DND-41 (cell line): ENCODE data around the gene PPP2R2B.

Experiments used
- ATAC-seq: fragments of 200-7000 bp; cut with Tn5 transposase; 3 replicates; pipeline ENCODE4 v1.9.1; 2021; ENCODE audit warnings: low read depth; ENCODE audit not compliant: insufficient read depth
- DNase-seq: peaks from one replicate; pipeline ENCODE4 v3.0.0-alpha.2; 2020
- H2AFZ ChIP-seq: 2 replicates; pipeline ENCODE4 v1.6.0; 2012; ENCODE audit warnings: low read depth, low read length
- H3K27ac ChIP-seq: 2 replicates; pipeline ENCODE4 v1.5.1; 2012; ENCODE audit warnings: low read length, inconsistent platforms
- H3K27me3 ChIP-seq: fragments of 200-600 bp; sonication (generic); 2 replicates; pipeline ENCODE4 v1.6.0; 2012; ENCODE audit warnings: low read length, mild to moderate bottlenecking, inconsistent platforms; ENCODE audit not compliant: insufficient read depth, poor library complexity
- H3K36me3 ChIP-seq: 2 replicates; pipeline ENCODE4 v1.5.1; 2012; ENCODE audit warnings: low read length, inconsistent platforms; ENCODE audit not compliant: insufficient read depth
- H3K4me1 ChIP-seq: 2 replicates; pipeline ENCODE4 v1.5.1; 2012; ENCODE audit warnings: mild to moderate bottlenecking, low read length; ENCODE audit not compliant: insufficient read depth
- H3K4me2 ChIP-seq: 2 replicates; pipeline ENCODE4 v1.6.0; 2012; ENCODE audit warnings: mild to moderate bottlenecking, moderate library complexity, low read length, inconsistent platforms; ENCODE audit not compliant: insufficient read depth
- H3K4me3 ChIP-seq, 2 experiments: fragments of 200-600 bp in 1 of 2; shearing (Covaris generic) in 1 of 2; 2 replicates each; pipeline ENCODE4 v1.5.1; 2012 to 2016; ENCODE audit warnings: inconsistent platforms in 2 of 2, low read length in 2 of 2, mild to moderate bottlenecking in 2 of 2, low read depth in 1 of 2, moderate library complexity in 1 of 2
- H3K79me2 ChIP-seq: 2 replicates; pipeline ENCODE4 v1.6.0; 2012; ENCODE audit warnings: low read length, inconsistent platforms; ENCODE audit not compliant: insufficient read depth
- H3K9ac ChIP-seq: 2 replicates; pipeline ENCODE4 v1.6.0; 2012; ENCODE audit warnings: low read depth, mild to moderate bottlenecking, inconsistent platforms, low read length, moderate library complexity
- H3K9me3 ChIP-seq: 2 replicates; pipeline ENCODE4 v1.5.1; 2012; ENCODE audit warnings: low read length, moderate library complexity, mild to moderate bottlenecking, inconsistent platforms; ENCODE audit not compliant: insufficient read depth, severe bottlenecking
- H4K20me1 ChIP-seq: 2 replicates; pipeline ENCODE4 v1.6.0; 2012; ENCODE audit warnings: low read length; ENCODE audit not compliant: insufficient read depth
- EZH2 ChIP-seq: IDR thresholded peaks from 3 replicates; pipeline ENCODE4 v1.6.1; 2012; ENCODE audit warnings: borderline replicate concordance, low read depth, mild to moderate bottlenecking, moderate library complexity, low read length, inconsistent platforms; ENCODE audit not compliant: severe bottlenecking
- TF ChIP-seq, protein P1 (sequence below): IDR thresholded peaks from 2 replicates; pipeline ENCODE4 v1.5.1; 2012; ENCODE audit warnings: borderline replicate concordance, low read length, moderate library complexity, mild to moderate bottlenecking; ENCODE audit not compliant: poor library complexity, severe bottlenecking; ENCODE audit errors: extremely low read depth

PPP2R2B gene

DNA sequence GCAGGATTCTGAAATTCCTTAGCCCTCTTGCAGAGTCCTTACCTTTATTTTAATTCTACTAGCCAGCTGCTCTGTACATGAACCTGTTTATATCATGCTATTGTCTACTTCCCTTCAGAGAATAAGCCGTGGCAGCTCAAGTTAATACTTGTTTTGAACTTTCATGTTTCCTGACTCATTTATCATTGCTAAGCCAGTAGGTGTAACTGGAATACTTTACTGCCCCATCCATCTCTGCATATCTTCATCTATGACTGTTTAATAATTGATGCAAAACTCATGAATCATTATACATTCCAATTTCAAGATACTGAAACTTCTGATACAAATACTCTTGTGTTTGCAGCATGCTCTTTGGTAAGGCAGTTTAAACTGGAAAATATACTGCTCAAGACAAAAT, 174.7 kb downstream of the PPP2R2B start:
- Histone ChIP-seq H3K4me2 (no peak overlapping the region), H3K9me3 (no peaks in the 10 kb centered on the region), H3K27ac (no peak overlapping the region), H3K36me3 (no peaks in the 10 kb centered on the region), H2AFZ (no peak overlapping the region), H3K4me1 (no peaks in the 10 kb centered on the region), H3K4me3 (no peak overlapping the region), H3K27me3 (peaks cover 6% of the 10 kb centered on the region), H3K9ac (no peak overlapping the region), H4K20me1 (no peaks in the 10 kb centered on the region), H3K79me2 (no peaks in the 10 kb centered on the region)
- no peak for DNase-seq
- ATAC-seq, result no peak
- TF ChIP-seq EZH2, result no peak
- TF ChIP-seq, protein P1, sequence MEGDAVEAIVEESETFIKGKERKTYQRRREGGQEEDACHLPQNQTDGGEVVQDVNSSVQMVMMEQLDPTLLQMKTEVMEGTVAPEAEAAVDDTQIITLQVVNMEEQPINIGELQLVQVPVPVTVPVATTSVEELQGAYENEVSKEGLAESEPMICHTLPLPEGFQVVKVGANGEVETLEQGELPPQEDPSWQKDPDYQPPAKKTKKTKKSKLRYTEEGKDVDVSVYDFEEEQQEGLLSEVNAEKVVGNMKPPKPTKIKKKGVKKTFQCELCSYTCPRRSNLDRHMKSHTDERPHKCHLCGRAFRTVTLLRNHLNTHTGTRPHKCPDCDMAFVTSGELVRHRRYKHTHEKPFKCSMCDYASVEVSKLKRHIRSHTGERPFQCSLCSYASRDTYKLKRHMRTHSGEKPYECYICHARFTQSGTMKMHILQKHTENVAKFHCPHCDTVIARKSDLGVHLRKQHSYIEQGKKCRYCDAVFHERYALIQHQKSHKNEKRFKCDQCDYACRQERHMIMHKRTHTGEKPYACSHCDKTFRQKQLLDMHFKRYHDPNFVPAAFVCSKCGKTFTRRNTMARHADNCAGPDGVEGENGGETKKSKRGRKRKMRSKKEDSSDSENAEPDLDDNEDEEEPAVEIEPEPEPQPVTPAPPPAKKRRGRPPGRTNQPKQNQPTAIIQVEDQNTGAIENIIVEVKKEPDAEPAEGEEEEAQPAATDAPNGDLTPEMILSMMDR, result no peak

DNA sequence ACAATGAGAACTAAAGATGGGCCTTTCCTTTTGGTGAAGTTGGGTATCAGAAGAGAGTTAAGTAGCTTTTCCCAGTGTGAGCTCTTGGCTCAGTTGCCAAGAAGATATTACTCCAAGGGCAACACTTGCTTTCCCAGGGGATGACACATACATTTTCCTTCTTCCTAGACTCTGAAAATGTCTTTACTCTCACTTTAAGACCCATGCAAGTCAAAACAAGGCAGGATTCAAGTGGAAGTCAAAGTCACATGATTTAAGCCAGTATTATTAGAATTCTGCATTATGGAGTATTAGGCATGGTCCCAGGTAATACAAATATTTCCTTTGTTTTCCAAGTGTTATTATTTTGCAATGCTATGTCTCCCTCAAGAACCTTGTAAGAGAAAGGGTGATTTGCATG, 175.1 kb downstream of the PPP2R2B start:
- H3K9ac ChIP-seq, result no peak overlapping the region
- no peak for TF ChIP-seq EZH2
- no peaks in the 10 kb centered on the region for H3K79me2 ChIP-seq
- DNase-seq (no peak), ATAC-seq (no peak)
- peaks cover 6% of the 10 kb centered on the region for H3K27me3 ChIP-seq
- no peak overlapping the region for H2AFZ ChIP-seq
- H3K4me2 ChIP-seq, result no peak overlapping the region
- no peak overlapping the region for H3K4me3 ChIP-seq
- no peaks in the 10 kb centered on the region for H4K20me1 ChIP-seq
- no peak overlapping the region for H3K27ac ChIP-seq
- H3K36me3 ChIP-seq, result no peaks in the 10 kb centered on the region
- H3K9me3 ChIP-seq, result no peaks in the 10 kb centered on the region
- no peaks in the 10 kb centered on the region for H3K4me1 ChIP-seq

DNA sequence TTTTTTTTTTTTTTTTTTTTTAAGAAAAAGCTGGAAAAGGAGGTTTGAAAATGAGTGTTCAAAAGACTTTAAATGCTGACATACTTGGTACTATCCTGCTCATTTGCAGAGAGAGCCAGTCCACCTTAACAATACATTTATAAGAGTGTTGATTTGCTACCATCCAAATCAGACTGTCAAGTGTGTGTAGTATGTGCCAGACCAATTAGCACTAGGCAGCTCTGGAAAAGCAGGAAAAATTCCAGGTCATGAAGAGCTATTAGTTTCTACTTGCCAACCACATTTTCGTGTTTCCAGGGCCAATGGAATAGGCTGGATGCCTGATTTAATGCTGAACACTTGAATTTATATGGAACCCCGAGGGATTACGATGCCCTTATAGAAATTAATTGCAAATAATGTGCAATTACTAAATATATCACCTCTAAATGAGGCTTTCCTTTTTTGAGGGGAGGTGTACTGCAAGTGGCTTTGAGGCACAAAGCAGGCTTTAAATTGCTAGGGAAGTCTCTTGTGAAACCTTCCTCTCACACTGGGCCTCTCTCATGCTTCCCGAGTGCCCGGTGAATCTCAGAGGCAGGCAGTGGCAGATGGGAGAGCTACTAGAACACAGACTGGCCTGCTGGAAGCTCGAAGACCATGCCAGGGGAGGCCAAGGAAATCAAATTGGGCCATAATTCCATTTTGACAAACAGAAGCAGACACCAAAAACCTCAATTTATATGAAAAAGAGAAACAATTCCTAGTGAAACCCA, 178.7 kb downstream of the PPP2R2B start:
- H3K4me2 ChIP-seq, result no peak overlapping the region
- no peak overlapping the region for H3K27ac ChIP-seq
- H2AFZ ChIP-seq, result no peak overlapping the region
- H3K79me2 ChIP-seq, result no peaks in the 10 kb centered on the region
- no peaks in the 10 kb centered on the region for H4K20me1 ChIP-seq
- TF ChIP-seq EZH2, result no peak
- TF ChIP-seq, protein P1, result no peak
- H3K4me3 ChIP-seq, result no peak overlapping the region
- ATAC-seq (no peak), DNase-seq (no peak)
- H3K9me3 ChIP-seq, result no peaks in the 10 kb centered on the region
- peaks cover 6% of the 10 kb centered on the region for H3K27me3 ChIP-seq
- H3K4me1 ChIP-seq, result no peaks in the 10 kb centered on the region
- no peak overlapping the region for H3K9ac ChIP-seq
- no peaks in the 10 kb centered on the region for H3K36me3 ChIP-seq

DNA sequence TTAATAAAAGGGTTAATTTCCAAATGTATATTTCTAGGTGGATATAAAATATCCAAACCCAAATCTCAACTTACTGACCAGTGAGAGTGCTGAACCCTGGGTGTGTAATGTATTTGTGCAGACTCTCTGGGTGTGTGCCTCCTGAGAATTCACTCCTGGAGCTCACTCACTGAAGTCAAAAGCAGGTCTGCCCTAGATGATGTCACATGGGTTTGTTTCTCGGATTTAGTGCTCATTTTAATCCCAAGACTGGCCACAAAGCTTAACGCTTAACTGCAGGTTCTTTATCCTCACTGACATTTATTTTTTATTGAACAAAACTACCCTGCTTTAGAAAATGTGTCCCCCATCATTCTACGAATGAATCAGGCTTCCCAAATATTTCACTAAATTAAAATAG, 179.4 kb downstream of the PPP2R2B start:
- H3K27me3 ChIP-seq, result peaks cover 6% of the 10 kb centered on the region
- H3K9me3 ChIP-seq, result no peaks in the 10 kb centered on the region
- no peaks in the 10 kb centered on the region for H3K36me3 ChIP-seq
- no peak overlapping the region for H3K4me2 ChIP-seq
- H2AFZ ChIP-seq, result no peak overlapping the region
- no peak overlapping the region for H3K27ac ChIP-seq
- no peak for DNase-seq
- no peaks in the 10 kb centered on the region for H3K79me2 ChIP-seq
- H3K4me3 ChIP-seq, result no peak overlapping the region
- H3K9ac ChIP-seq, result no peak overlapping the region
- no peak for ATAC-seq
- H4K20me1 ChIP-seq, result no peaks in the 10 kb centered on the region
- no peak for TF ChIP-seq EZH2
- TF ChIP-seq, protein P1, result no peak
- no peaks in the 10 kb centered on the region for H3K4me1 ChIP-seq
